WI38 (cell line): ENCODE results near the gene NMRAL1.

Source experiments
- H3K4me3 ChIP-seq: 2 replicates; pipeline ENCODE4 v1.5.1; 2011; ENCODE audit warnings: low read depth, mild to moderate bottlenecking, control low read depth, low read length
- CTCF ChIP-seq: IDR thresholded peaks from 2 replicates; pipeline ENCODE4 v1.5.1; 2012; ENCODE audit warnings: low read depth, mild to moderate bottlenecking, control low read depth, low read length

The NMRAL1 gene

GRCh38 chr16:4414187-4414917 is 60.1 kb downstream of the NMRAL1 start:
- no peak for TF ChIP-seq CTCF
- 0 out of 2 replicates have a peak overlapping the region, but pooled peaks have one; percentile 84 for H3K4me3 ChIP-seq

- H3K4me3 ChIP-seq, result no peak overlapping the region
- TF ChIP-seq CTCF, result no peak
Observed at GRCh38 chr16:4412854-4413253, 61.6 kb downstream of the NMRAL1 start.

- no peak for TF ChIP-seq CTCF
- H3K4me3 ChIP-seq, result no peak overlapping the region
Observed at GRCh38 chr16:4412159-4412558, 62.3 kb downstream of the NMRAL1 start.
